Smooth muscle cell (in vitro differentiated cells): ENCODE measurements around the gene LY6G5C. TPM values are rescaled to one million over a fixed set of nuclear protein-coding genes. Genes with fewer than 3 reads are reported as not detected.

Experiments
- DNase-seq: peaks from one replicate; lab custom pipeline; 2025; ENCODE audit not compliant: unreplicated experiment; lab: John Stamatoyannopoulos, UW
- H2AFZ ChIP-seq: fragments of 200-600 bp; sonication (generic); 2 replicates; pipeline ENCODE4 v1.6.0; 2016; ENCODE audit warnings: antibody characterized with exemption, low read depth, mild to moderate bottlenecking
- H3F3A ChIP-seq: fragments of 200-600 bp; sonication (generic); 2 replicates; pipeline ENCODE4 v1.6.0; 2017; ENCODE audit warnings: antibody characterized with exemption, low read depth
- H3K27ac ChIP-seq: fragments of 200-600 bp; sonication (generic); 2 replicates; pipeline ENCODE4 v1.5.1; 2016; ENCODE audit warnings: low read depth, mild to moderate bottlenecking
- H3K27me3 ChIP-seq: fragments of 200-600 bp; sonication (generic); 2 replicates; pipeline ENCODE4 v1.6.1; 2016; ENCODE audit warnings: low read depth, mild to moderate bottlenecking
- H3K36me3 ChIP-seq: fragments of 200-600 bp; sonication (generic); 2 replicates; pipeline ENCODE4 v1.5.1; 2016; ENCODE audit warnings: low read depth
- H3K4me1 ChIP-seq: fragments of 200-600 bp; sonication (generic); 2 replicates; pipeline ENCODE4 v1.5.1; 2016; ENCODE audit warnings: low read depth
- H3K4me2 ChIP-seq: fragments of 200-600 bp; sonication (generic); 2 replicates; pipeline ENCODE4 v1.6.0; 2016; ENCODE audit warnings: mild to moderate bottlenecking
- H3K4me3 ChIP-seq: fragments of 200-600 bp; sonication (generic); 2 replicates; pipeline ENCODE4 v1.5.1; 2016; ENCODE audit warnings: mild to moderate bottlenecking
- H3K79me2 ChIP-seq: fragments of 200-600 bp; sonication (generic); 2 replicates; pipeline ENCODE4 v1.6.0; 2016; ENCODE audit warnings: low read depth, mild to moderate bottlenecking
- H3K9ac ChIP-seq: fragments of 200-600 bp; sonication (generic); 2 replicates; pipeline ENCODE4 v1.6.0; 2016; ENCODE audit warnings: low read depth
- H3K9me3 ChIP-seq: fragments of 200-600 bp; sonication (generic); replicated peaks from 2 replicates; pipeline ENCODE4 v1.5.1; 2016; ENCODE audit warnings: low read depth
- H4K20me1 ChIP-seq: fragments of 200-600 bp; sonication (generic); 2 replicates; pipeline ENCODE4 v1.6.0; 2016; ENCODE audit warnings: low read depth
- WGBS: methylation state at CpG from one replicate; pipeline ENCODE4 v1.1.7; 2016; ENCODE audit warnings: low lambda C conversion rate; 5-methylcytosine and 5-hydroxymethylcytosine counted together
- polyA plus RNA-seq: library from polyadenylated mRNA; unstranded; fragments of >200 nt; fragmentation: Nextera tagmentation; extraction: Ambion mirVana; gene quantifications from 2 replicates; pipeline ENCODE4 v1.2.1, GENCODE V29; 2016
- total RNA-seq: library from RNA; depleted of rRNA; stranded (reverse); fragments of >200 nt; gene quantifications from 2 replicates; pipeline ENCODE4 v1.2.3, GENCODE V29; 2014
- TF ChIP-seq, protein P1 (sequence below): fragments of 200-600 bp; sonication (generic); IDR thresholded peaks from 2 replicates; pipeline ENCODE4 v1.5.1; 2017; ENCODE audit warnings: borderline replicate concordance, mild to moderate bottlenecking, antibody characterized with exemption; ENCODE audit not compliant: insufficient read depth, poor library complexity, severe bottlenecking

The LY6G5C gene
- total and polyA plus RNA-seq, 2 experiments from 2014 or later: 0.67 to 3.8 TPM

GRCh38 chr6:31661262-31662123 lies 19.4 kb downstream of the LY6G5C start:
- TF ChIP-seq, protein P1, sequence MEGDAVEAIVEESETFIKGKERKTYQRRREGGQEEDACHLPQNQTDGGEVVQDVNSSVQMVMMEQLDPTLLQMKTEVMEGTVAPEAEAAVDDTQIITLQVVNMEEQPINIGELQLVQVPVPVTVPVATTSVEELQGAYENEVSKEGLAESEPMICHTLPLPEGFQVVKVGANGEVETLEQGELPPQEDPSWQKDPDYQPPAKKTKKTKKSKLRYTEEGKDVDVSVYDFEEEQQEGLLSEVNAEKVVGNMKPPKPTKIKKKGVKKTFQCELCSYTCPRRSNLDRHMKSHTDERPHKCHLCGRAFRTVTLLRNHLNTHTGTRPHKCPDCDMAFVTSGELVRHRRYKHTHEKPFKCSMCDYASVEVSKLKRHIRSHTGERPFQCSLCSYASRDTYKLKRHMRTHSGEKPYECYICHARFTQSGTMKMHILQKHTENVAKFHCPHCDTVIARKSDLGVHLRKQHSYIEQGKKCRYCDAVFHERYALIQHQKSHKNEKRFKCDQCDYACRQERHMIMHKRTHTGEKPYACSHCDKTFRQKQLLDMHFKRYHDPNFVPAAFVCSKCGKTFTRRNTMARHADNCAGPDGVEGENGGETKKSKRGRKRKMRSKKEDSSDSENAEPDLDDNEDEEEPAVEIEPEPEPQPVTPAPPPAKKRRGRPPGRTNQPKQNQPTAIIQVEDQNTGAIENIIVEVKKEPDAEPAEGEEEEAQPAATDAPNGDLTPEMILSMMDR: no peak
- Histone ChIP-seq H3F3A (peaks cover 12% of the 10 kb centered on the region), H3K4me2 (peak overlapping the region; percentile 92), H3K27ac (peak overlapping the region; percentile 69), H4K20me1 (peaks cover 15% of the 10 kb centered on the region), H3K9ac (peak overlapping the region; percentile 3), H3K79me2 (peaks cover 51% of the 10 kb centered on the region), H3K9me3 (no peaks in the 10 kb centered on the region), H3K4me3 (peak overlapping the region; percentile 74), H3K4me1 (peaks cover 27% of the 10 kb centered on the region), H2AFZ (no peak overlapping the region), H3K27me3 (no peaks in the 10 kb centered on the region), H3K36me3 (no peaks in the 10 kb centered on the region)
- 89% methylated on average over 12 of the region's 12 CpGs for WGBS
- no peak for DNase-seq

DNA sequence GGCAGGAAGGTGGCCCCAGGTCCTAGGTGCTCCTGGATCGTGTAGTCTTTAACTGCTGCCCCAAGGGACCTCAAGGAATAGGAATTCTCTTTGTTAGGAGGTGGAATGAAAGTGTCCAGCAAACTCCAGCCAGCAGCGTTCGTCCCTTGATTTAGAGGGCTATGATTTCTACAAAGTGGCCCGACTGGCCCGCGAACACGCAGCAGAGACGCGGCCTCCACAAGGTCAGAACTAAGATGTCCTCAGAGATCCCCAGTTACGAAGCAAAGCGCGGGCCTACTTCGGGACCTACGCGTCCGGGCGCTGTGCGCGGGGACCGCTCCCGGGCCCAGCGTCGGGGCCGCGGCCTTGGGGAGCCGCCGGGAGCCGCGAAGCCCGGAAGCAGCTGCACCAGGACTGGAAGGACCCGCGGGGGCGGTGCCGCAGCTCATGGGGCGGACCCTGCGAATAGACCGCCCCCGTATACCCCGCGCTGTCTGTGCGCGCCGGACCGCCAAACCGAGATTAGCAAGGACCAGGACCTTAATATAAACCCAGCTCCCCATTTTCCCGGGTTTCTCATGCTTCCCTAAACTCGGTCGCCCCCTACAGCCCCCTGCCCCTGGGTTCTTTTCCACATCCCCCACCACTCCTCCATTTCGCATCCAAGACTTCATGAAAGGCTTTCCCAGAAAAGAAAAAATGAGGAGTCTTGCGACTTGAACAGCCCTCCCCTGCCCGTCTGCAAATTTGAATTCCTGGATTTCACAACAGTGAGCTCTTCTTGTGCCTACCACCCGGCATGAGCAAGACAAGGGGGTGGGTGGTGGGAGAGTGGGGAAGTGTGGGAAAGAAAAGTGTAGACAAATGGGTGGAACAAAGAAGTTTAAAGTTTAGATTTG lies 20.2 kb downstream of the LY6G5C start, which contains the start of gene C6orf47:
Gene C6orf47 (minus strand): TSS at position 398 of the 881 bp plus-strand sequence. CDS start 831 bp downstream, outside the sequence.
- H3K36me3 ChIP-seq: no peaks in the 10 kb centered on the region
- WGBS: under 1% methylated on average over 41 of the region's 52 CpGs
- peak within 1 kb of the TSS; percentile 84 for H3K9ac ChIP-seq
- H3K27me3 ChIP-seq: no peaks in the 10 kb centered on the region
- peak within 1 kb of the TSS; percentile 30 for H2AFZ ChIP-seq
- peak; percentile 46 for DNase-seq
- peaks cover 15% of the 10 kb centered on the region for H4K20me1 ChIP-seq
- H3K4me3 ChIP-seq: peak within 1 kb of the TSS; percentile 74
- H3K9me3 ChIP-seq: no peaks in the 10 kb centered on the region
- H3F3A ChIP-seq: peaks cover 12% of the 10 kb centered on the region
- TF ChIP-seq, protein P1: no peak
- peaks cover 49% of the 10 kb centered on the region for H3K79me2 ChIP-seq
- peak within 1 kb of the TSS; percentile 69 for H3K27ac ChIP-seq
- peak within 1 kb of the TSS; percentile 92 for H3K4me2 ChIP-seq
- H3K4me1 ChIP-seq: peaks cover 25% of the 10 kb centered on the region

DNA sequence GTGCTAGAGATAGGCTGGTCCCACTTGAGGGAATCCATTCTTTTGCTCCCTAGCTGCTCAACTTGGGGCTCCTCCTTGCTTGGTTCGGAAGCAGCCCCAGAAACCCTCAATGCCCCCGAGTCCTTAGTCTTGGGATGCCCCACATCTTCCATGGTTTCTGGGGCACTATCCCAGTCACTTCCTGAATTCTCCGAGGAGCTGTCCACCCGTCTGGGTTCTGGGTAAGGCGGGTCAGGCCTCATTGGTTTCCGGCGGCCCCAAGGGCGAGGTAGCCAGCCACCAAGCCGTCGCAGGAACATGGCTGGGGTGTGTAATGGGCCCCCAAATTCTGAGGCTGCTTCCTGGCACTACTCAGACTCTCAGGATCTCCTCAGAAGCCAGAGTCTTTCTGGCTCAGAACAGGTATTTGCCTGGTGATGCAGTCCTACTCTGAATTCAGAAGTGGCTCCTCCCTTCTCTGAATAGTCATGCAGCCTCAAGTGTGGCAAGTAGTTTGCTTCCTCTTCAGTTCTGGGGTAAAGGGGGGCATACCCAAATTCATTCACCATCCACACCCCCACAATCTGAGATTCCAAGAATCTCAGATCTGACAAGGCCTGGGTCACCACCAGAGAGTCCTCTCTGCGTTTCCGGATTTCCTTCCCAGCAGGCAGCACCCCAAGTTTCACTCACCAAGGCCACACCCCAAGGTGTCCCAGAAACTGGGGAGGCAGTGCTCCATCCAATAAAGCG lies 21.1 kb downstream of the LY6G5C start:
- H3K79me2 ChIP-seq: peaks cover 51% of the 10 kb centered on the region
- no peak for DNase-seq
- no peaks in the 10 kb centered on the region for H3K9me3 ChIP-seq
- H3K4me1 ChIP-seq: peaks cover 25% of the 10 kb centered on the region
- peak overlapping the region; percentile 74 for H3K4me3 ChIP-seq
- peaks cover 12% of the 10 kb centered on the region for H3F3A ChIP-seq
- H3K4me2 ChIP-seq: peak overlapping the region; percentile 92
- H3K27ac ChIP-seq: peak overlapping the region; percentile 69
- no peaks in the 10 kb centered on the region for H3K36me3 ChIP-seq
- peak overlapping the region; percentile 84 for H3K9ac ChIP-seq
- TF ChIP-seq, protein P1: no peak
- peaks cover 15% of the 10 kb centered on the region for H4K20me1 ChIP-seq
- 42% methylated on average over 13 of the region's 13 CpGs for WGBS
- no peak overlapping the region for H2AFZ ChIP-seq
- no peaks in the 10 kb centered on the region for H3K27me3 ChIP-seq
